Stimulated activated CD8-positive, alpha-beta memory T cell treated with anti-CD3 and anti-CD28 coated beads, Interleukin-7, amount 100 ng/mL, for 48 hours (primary cell): ENCODE data around the gene CORO1C.

ENCODE experiments used
- DNase-seq, 2 donors: peaks; one replicate each; pipeline ENCODE4 v3.0.0-alpha.2; 2020; ENCODE audit warnings: low read depth in 1 of 2; ENCODE audit errors: extremely low read depth in 1 of 2

CORO1C gene

GRCh38 chr12:108605690-108606406, 125.5 kb downstream of the CORO1C start:
- no peak for DNase-seq

- no peak for DNase-seq
These were observed 126.2 kb downstream of the CORO1C start for GRCh38 chr12:108605000-108605689.

- no peak for DNase-seq
These were observed 126.9 kb downstream of the CORO1C start for GRCh38 chr12:108604208-108604941.

- DNase-seq: no peak
These were observed 127.6 kb downstream of the CORO1C start for GRCh38 chr12:108603743-108604142.

- no peak for DNase-seq
These were observed 128.2 kb downstream of the CORO1C start for GRCh38 chr12:108602976-108603704.

GRCh38 chr12:108602209-108602705, 129.1 kb downstream of the CORO1C start:
- DNase-seq: no peak

- DNase-seq: no peak
These were observed 130.7 kb downstream of the CORO1C start for GRCh38 chr12:108600702-108601007.

- no peak for DNase-seq
These were observed 131.2 kb downstream of the CORO1C start for GRCh38 chr12:108599948-108600701.

GRCh38 chr12:108599541-108599940, 131.8 kb downstream of the CORO1C start:
- no peak for DNase-seq

GRCh38 chr12:108598553-108599250, 132.6 kb downstream of the CORO1C start:
- no peak for DNase-seq

GRCh38 chr12:108597559-108598471, 133.5 kb downstream of the CORO1C start, which contains the start of gene TMEM119:
Gene TMEM119 (minus strand): TSS chr12:108598084. CDS start chr12:108592383, 5,701 bp downstream.
- DNase-seq: no peak

- DNase-seq: no peak
These were observed 134.3 kb downstream of the CORO1C start for GRCh38 chr12:108596854-108597558.

GRCh38 chr12:108595711-108596647, 135.3 kb downstream of the CORO1C start:
- DNase-seq: no peak
